ENCODE measurements around the gene SPSB2.

Gene SPSB2

GRCh38 chr12:6849976-6850560 lies 23.0 kb downstream of the SPSB2 start:
- DNase-seq: no peak

- DNase-seq: no peak
These were observed 23.7 kb downstream of the SPSB2 start for GRCh38 chr12:6849427-6849826.

- DNase-seq: no peak
These were observed 25.4 kb downstream of the SPSB2 start for GRCh38 chr12:6847676-6848075.

GRCh38 chr12:6846316-6846869 lies 26.7 kb downstream of the SPSB2 start:
- DNase-seq: no peak

- no peak for DNase-seq
These were observed 27.7 kb downstream of the SPSB2 start for GRCh38 chr12:6845395-6845794.

GRCh38 chr12:6843118-6843902 lies 29.8 kb downstream of the SPSB2 start:
- no peak for DNase-seq

GRCh38 chr12:6842075-6842474 lies 31.0 kb downstream of the SPSB2 start:
- DNase-seq: no peak

GRCh38 chr12:6840761-6841515 lies 32.2 kb downstream of the SPSB2 start, which contains the start of gene GNB3:
Gene GNB3, plus strand, starts transcription at chr12:6840925. Its CDS starts 363 bp downstream, at chr12:6841288.
- no peak for DNase-seq

- no peak for DNase-seq
These were observed 32.8 kb downstream of the SPSB2 start for GRCh38 chr12:6840330-6840729.

GRCh38 chr12:6839482-6840201 lies 33.5 kb downstream of the SPSB2 start:
- DNase-seq: no peak

GRCh38 chr12:6838854-6839253 lies 34.2 kb downstream of the SPSB2 start:
- no peak for DNase-seq

- DNase-seq: no peak
These were observed 35.6 kb downstream of the SPSB2 start for GRCh38 chr12:6837370-6838060.

GRCh38 chr12:6836851-6837250 lies 36.3 kb downstream of the SPSB2 start:
- no peak for DNase-seq

GRCh38 chr12:6834873-6835272 lies 38.2 kb downstream of the SPSB2 start:
- DNase-seq: no peak

- DNase-seq: no peak
These were observed 38.8 kb downstream of the SPSB2 start for GRCh38 chr12:6834254-6834653.

- DNase-seq: no peak
These were observed 39.8 kb downstream of the SPSB2 start for GRCh38 chr12:6833189-6833890.

GRCh38 chr12:6832125-6832524 lies 41.0 kb downstream of the SPSB2 start:
- DNase-seq: no peak

- DNase-seq: no peak
These were observed 41.6 kb downstream of the SPSB2 start for GRCh38 chr12:6831450-6831995.

GRCh38 chr12:6830999-6831398 lies 42.1 kb downstream of the SPSB2 start:
- no peak for DNase-seq

GRCh38 chr12:6830286-6830890 lies 42.7 kb downstream of the SPSB2 start:
- no peak for DNase-seq
